ENCODE data around the gene RALGPS1. TPM values are rescaled to one million over a fixed set of nuclear protein-coding genes. Genes with fewer than 3 reads are reported as not detected.

The RALGPS1 gene
- total and polyA plus RNA-seq, 2 of the 13 experiments (the other 11 are each of a cell fraction or from before 2014, with no cell fraction given): 3.7 to 6.5 TPM

DNA sequence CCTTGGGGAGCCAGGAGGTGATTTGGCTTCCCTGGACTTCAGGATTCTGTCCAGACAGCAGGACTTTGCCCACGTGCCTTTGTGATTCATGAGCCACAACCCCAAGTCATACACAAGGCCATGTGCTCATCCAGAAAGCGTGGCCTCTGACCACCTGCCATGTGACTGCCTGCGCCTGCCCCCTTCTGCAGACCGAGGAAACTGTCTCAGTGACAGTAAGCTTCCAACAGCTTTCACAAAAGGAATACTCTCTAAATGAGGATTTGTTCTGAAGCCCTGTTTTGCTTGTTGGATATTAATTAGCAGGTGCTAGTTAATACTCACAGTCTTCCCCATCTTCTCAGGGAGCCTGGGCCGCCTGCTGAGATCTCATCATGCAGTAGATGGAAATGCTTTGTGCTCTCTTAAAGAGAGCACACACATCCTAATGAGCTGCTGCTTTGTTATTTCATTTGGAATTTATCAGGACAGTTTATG lies 244.8 kb downstream of the RALGPS1 start (continued):
- TF ChIP-seq IKZF4 (CRISPR knock-in tag; IDR thresholded peaks at IDR 0.05; ENCODE audit: borderline replicate concordance, low read depth, not compliant biosample characterization) (peak; percentile 96), ZNF564 (CRISPR knock-in tag; IDR thresholded peaks at IDR 0.05) (peak; percentile 84), DMAP1 (CRISPR knock-in tag; IDR thresholded peaks at IDR 0.05) (peak; percentile 90), ZNF441 (CRISPR knock-in tag; IDR thresholded peaks at IDR 0.05; ENCODE audit: borderline replicate concordance) (peak; percentile 98), JARID2 (CRISPR knock-in tag; IDR thresholded peaks at IDR 0.05; ENCODE audit: insufficient replicate concordance) (peak; percentile 81), SMAD3 (CRISPR knock-in tag; IDR thresholded peaks at IDR 0.05) (peak; percentile 93), TGIF2 (CRISPR knock-in tag; IDR thresholded peaks at IDR 0.05) (peak; percentile 98), ZNF737 (CRISPR knock-in tag; IDR thresholded peaks at IDR 0.05; ENCODE audit: borderline replicate concordance) (peak; percentile 98), ZNF761 (CRISPR knock-in tag; conservative IDR thresholded peaks at IDR 0.05) (0 out of 2 replicates have a peak, but pooled peaks have one; percentile 63), ZNF710 (CRISPR knock-in tag; IDR thresholded peaks at IDR 0.05; ENCODE audit: borderline replicate concordance) (no peak), CC2D1A (CRISPR knock-in tag; IDR thresholded peaks at IDR 0.05) (0 out of 2 replicates have a peak, but pooled peaks have one; percentile 89), ZNF629 (CRISPR knock-in tag; conservative IDR thresholded peaks at IDR 0.05) (no peak), POLR2AphosphoS5 (IDR thresholded peaks at IDR 0.05; ENCODE audit: low read depth, low read length) (no peak), ZKSCAN5 (CRISPR knock-in tag; IDR thresholded peaks at IDR 0.05) (0 out of 2 replicates have a peak, but pooled peaks have one; percentile 67), HNRNPL (IDR thresholded peaks at IDR 0.05; ENCODE audit: low read depth, low read length) (no peak), ZZZ3 (CRISPR knock-in tag; IDR thresholded peaks at IDR 0.05; ENCODE audit: borderline replicate concordance) (peak; percentile 96), SPEN (CRISPR knock-in tag; IDR thresholded peaks at IDR 0.05; ENCODE audit: low read depth) (peak; percentile 96), ASH2L (IDR thresholded peaks at IDR 0.05; ENCODE audit: insufficient read length, low read depth, low read length) (no peak), ATF2 (CRISPR knock-in tag; IDR thresholded peaks at IDR 0.05) (peak; percentile 83; the same call in 1 of the 2 replicates), PHF8 (CRISPR knock-in tag; IDR thresholded peaks at IDR 0.05) (no peak), ZNF431 (CRISPR knock-in tag; IDR thresholded peaks at IDR 0.05; ENCODE audit: borderline replicate concordance, low read depth) (peak; percentile 100), ZNF616 (CRISPR knock-in tag; IDR thresholded peaks at IDR 0.05; ENCODE audit: low read depth) (peak; percentile 98)
- TF ChIP-seq, protein P1, sequence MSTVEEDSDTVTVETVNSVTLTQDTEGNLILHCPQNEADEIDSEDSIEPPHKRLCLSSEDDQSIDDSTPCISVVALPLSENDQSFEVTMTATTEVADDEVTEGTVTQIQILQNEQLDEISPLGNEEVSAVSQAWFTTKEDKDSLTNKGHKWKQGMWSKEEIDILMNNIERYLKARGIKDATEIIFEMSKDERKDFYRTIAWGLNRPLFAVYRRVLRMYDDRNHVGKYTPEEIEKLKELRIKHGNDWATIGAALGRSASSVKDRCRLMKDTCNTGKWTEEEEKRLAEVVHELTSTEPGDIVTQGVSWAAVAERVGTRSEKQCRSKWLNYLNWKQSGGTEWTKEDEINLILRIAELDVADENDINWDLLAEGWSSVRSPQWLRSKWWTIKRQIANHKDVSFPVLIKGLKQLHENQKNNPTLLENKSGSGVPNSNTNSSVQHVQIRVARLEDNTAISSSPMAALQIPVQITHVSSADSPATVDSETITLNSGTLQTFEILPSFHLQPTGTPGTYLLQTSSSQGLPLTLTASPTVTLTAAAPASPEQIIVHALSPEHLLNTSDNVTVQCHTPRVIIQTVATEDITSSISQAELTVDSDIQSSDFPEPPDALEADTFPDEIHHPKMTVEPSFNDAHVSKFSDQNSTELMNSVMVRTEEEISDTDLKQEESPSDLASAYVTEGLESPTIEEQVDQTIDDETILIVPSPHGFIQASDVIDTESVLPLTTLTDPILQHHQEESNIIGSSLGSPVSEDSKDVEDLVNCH (CRISPR knock-in tag; IDR thresholded peaks at IDR 0.05): peak; percentile 87; the same call in 1 of the 2 replicates
- TF ChIP-seq, protein P2, sequence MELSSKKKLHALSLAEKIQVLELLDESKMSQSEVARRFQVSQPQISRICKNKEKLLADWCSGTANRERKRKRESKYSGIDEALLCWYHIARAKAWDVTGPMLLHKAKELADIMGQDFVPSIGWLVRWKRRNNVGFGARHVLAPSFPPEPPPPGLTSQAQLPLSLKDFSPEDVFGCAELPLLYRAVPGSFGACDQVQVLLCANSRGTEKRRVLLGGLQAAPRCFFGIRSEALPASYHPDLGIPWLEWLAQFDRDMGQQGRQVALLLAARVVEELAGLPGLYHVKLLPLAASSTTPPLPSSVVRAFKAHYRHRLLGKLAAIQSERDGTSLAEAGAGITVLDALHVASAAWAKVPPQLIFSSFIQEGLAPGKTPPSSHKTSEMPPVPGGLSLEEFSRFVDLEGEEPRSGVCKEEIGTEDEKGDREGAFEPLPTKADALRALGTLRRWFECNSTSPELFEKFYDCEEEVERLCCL (CRISPR knock-in tag; IDR thresholded peaks at IDR 0.05; ENCODE audit: borderline replicate concordance): peak; percentile 94

Data from HepG2 (cell line).